SK-N-MC (cell line): Measurements from ENCODE around the gene TMEM220.

Experiments used
- FOXP2 ChIP-seq: optimal IDR thresholded peaks from 2 replicates; pipeline ENCODE3; 2011; ENCODE audit warnings: mild to moderate bottlenecking, moderate library complexity; ENCODE audit not compliant: insufficient read depth; ENCODE audit errors: extremely low read length, control extremely low read depth
- POLR2AphosphoS5 ChIP-seq: IDR thresholded peaks from 2 replicates; pipeline ENCODE4 v1.6.1; 2012; ENCODE audit warnings: mild to moderate bottlenecking, low read depth, low read length, borderline replicate concordance

DNA sequence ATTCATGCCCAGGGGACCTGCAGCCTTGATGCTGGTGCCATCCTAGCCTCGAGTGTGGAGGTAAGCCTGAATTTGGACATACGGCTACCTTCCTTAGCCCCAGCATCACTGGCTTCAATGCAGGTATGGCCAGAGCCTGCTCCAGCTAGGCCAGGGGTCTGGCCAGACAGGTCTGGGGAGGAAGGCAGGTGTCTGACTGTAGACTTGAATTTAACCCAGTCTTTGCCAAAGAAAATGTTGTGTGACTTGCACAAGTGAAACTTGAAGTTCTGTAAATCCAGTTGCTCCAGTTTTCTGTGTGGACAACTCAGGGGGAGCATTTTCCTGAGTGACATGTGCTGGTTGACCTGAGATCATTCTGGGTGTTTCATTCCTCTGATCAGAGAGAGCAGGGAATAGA lies 41.3 kb upstream of the TMEM220 start:
- TF ChIP-seq FOXP2 (no peak), POLR2AphosphoS5 (no peak)
